IPS-18c (cell line): ENCODE measurements around the gene PLEKHA6.
"Not testable (repeated sequence)": the region's sequence is repeated elsewhere in the genome, so short reads cannot be mapped to it uniquely, and the experiment has no call there.

Experiments
- H3K4me3 ChIP-seq: 2 replicates; pipeline ENCODE4 v1.7.0; 2013; ENCODE audit warnings: low read depth, mild to moderate bottlenecking, low read length, moderate library complexity; ENCODE audit not compliant: insufficient read depth
- H3K9me3 ChIP-seq: one replicate; pipeline ENCODE4 v1.6.1; 2013; ENCODE audit warnings: mild to moderate bottlenecking, low read length, moderate library complexity; ENCODE audit not compliant: control insufficient read depth, insufficient read depth

PLEKHA6 gene

GRCh38 chr1:204331275-204331674 is 28.5 kb downstream of the PLEKHA6 start:
- no peaks in the 10 kb centered on the region for H3K9me3 ChIP-seq

GRCh38 chr1:204327870-204328269 is 31.9 kb downstream of the PLEKHA6 start:
- not testable (repeated sequence) for H3K9me3 ChIP-seq, H3K4me3 ChIP-seq

More at GRCh38 chr1:204331275-204331674, 28.5 kb downstream of the PLEKHA6 start:
- no peak overlapping the region for H3K4me3 ChIP-seq

- Histone ChIP-seq H3K9me3 (no peaks in the 10 kb centered on the region), H3K4me3 (no peak overlapping the region)
These were observed 32.4 kb downstream of the PLEKHA6 start for GRCh38 chr1:204327359-204327758.

GRCh38 chr1:204326771-204327300 is 32.9 kb downstream of the PLEKHA6 start:
- no peaks in the 10 kb centered on the region for H3K9me3 ChIP-seq
- no peak overlapping the region for H3K4me3 ChIP-seq

GRCh38 chr1:204325944-204326343 is 33.8 kb downstream of the PLEKHA6 start:
- no peaks in the 10 kb centered on the region for H3K9me3 ChIP-seq

GRCh38 chr1:204323887-204324286 is 35.8 kb downstream of the PLEKHA6 start:
- H3K9me3 ChIP-seq: no peaks in the 10 kb centered on the region
- H3K4me3 ChIP-seq: no peak overlapping the region

More at GRCh38 chr1:204325944-204326343, 33.8 kb downstream of the PLEKHA6 start:
- H3K4me3 ChIP-seq: no peak overlapping the region

GRCh38 chr1:204322339-204322868 is 37.3 kb downstream of the PLEKHA6 start:
- no peaks in the 10 kb centered on the region for H3K9me3 ChIP-seq
- H3K4me3 ChIP-seq: no peak overlapping the region

- H3K9me3 ChIP-seq: no peaks in the 10 kb centered on the region
- no peak overlapping the region for H3K4me3 ChIP-seq
These were observed 38.1 kb downstream of the PLEKHA6 start for GRCh38 chr1:204321665-204322064.

GRCh38 chr1:204321051-204321450 is 38.7 kb downstream of the PLEKHA6 start:
- H3K4me3 ChIP-seq: no peak overlapping the region
- H3K9me3 ChIP-seq: no peaks in the 10 kb centered on the region

GRCh38 chr1:204320382-204320804 is 39.3 kb downstream of the PLEKHA6 start:
- no peaks in the 10 kb centered on the region for H3K9me3 ChIP-seq

GRCh38 chr1:204319462-204319861 is 40.3 kb downstream of the PLEKHA6 start:
- Histone ChIP-seq H3K4me3 (no peak overlapping the region), H3K9me3 (no peaks in the 10 kb centered on the region)

More at GRCh38 chr1:204320382-204320804, 39.3 kb downstream of the PLEKHA6 start:
- H3K4me3 ChIP-seq: no peak overlapping the region

GRCh38 chr1:204319027-204319426 is 40.7 kb downstream of the PLEKHA6 start:
- H3K9me3 ChIP-seq: no peaks in the 10 kb centered on the region
- H3K4me3 ChIP-seq: no peak overlapping the region

GRCh38 chr1:204318324-204318723 is 41.4 kb downstream of the PLEKHA6 start:
- Histone ChIP-seq H3K4me3 (no peak overlapping the region), H3K9me3 (no peaks in the 10 kb centered on the region)

GRCh38 chr1:204317170-204317569 is 42.6 kb downstream of the PLEKHA6 start:
- H3K4me3 ChIP-seq: no peak overlapping the region

GRCh38 chr1:204316164-204316563 is 43.6 kb downstream of the PLEKHA6 start:
- Histone ChIP-seq H3K9me3 (no peaks in the 10 kb centered on the region), H3K4me3 (no peak overlapping the region)

More at GRCh38 chr1:204317170-204317569, 42.6 kb downstream of the PLEKHA6 start:
- H3K9me3 ChIP-seq: no peaks in the 10 kb centered on the region

- Histone ChIP-seq H3K4me3 (no peak overlapping the region), H3K9me3 (no peaks in the 10 kb centered on the region)
These were observed 44.7 kb downstream of the PLEKHA6 start for GRCh38 chr1:204314893-204315658.

GRCh38 chr1:204314171-204314892 is 45.4 kb downstream of the PLEKHA6 start:
- Histone ChIP-seq H3K4me3 (no peak overlapping the region), H3K9me3 (no peaks in the 10 kb centered on the region)

- no peak overlapping the region for H3K4me3 ChIP-seq
These were observed 46.1 kb downstream of the PLEKHA6 start for GRCh38 chr1:204313675-204314074.

More at GRCh38 chr1:204313675-204314074, 46.1 kb downstream of the PLEKHA6 start:
- H3K9me3 ChIP-seq: no peaks in the 10 kb centered on the region
